ENCODE data around the gene TPP1.

The TPP1 gene

DNA sequence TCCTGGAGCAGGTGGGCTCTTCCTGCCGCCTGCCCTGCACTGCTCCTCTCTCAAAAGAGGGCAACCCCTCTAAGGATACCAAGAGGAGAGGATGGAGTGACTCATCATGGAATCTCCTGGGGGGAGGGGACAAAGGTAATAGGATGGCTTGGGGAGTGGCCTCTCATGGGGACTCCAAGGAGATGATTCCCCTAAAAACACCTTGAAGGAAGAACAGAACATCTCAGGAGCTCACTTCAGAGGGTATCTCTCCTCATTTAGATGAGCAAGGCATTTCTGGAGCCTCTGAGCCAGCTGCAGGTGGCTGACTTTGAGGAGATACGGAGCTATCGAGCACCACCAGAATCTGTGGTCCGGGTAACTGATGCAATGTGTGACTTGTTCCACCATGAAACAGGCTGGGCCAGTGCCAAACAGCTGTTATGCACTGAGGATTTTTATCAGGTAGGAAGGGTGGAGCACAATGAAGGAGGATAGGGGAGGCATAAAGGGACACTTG lies 56.1 kb downstream of the TPP1 start:
- DNase-seq (ENCODE audit: low read depth in 2 of 2), result no peak

Measured in activated CD8-positive, alpha-beta memory T cell treated with anti-CD3 and anti-CD28 coated beads for 4 hours (primary cell).